GM21825 (cell line): ENCODE data around the gene RWDD1.

Experiments used
- ATAC-seq: cut with Tn5 transposase; IDR thresholded peaks from one replicate; pipeline ENCODE4 v1.9.1; 2021; ENCODE audit warnings: mild to moderate bottlenecking, moderate library complexity; ENCODE audit not compliant: unreplicated experiment

The RWDD1 gene, protein sequence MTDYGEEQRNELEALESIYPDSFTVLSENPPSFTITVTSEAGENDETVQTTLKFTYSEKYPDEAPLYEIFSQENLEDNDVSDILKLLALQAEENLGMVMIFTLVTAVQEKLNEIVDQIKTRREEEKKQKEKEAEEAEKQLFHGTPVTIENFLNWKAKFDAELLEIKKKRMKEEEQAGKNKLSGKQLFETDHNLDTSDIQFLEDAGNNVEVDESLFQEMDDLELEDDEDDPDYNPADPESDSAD

DNA sequence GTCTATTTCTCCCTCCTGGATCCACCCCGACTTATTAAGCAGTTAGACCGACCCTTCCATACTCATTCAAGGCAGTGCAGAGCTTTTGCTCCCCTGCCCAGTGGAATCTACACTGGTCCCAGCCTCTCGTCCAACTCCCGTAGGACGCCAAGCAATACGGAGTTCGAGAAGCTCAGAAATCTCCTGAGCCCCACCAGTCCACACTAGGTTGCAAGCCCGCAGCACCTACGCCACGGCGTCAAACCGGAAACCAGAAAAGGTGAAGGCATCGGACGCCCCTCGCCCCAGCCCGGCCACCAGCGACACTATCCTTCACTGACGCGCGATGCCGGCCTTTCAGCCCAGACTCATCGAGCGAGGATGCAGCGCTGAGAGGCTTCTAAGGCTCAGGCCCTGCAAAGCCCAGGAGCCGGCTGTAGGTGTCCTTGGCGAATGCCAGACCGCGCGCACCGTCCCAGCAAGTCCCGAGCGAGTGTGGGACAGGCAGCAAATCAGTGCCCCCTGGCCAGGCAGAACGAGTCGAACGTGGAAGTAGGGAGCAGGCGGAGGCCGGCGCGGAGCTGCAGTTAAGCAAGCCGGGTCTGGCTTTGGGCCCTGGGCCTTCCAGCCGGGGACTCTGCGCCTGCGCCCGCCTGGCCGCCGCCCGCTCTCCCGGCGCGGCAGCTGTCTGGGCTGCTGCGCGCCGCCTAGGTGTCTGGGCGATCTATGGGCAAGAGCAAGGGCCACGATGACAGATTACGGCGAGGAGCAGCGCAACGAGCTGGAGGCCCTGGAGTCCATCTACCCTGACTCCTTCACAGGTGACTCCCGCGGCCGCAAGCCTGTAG lies at the start of gene RWDD1:
Gene RWDD1 (plus strand): TSS at position 649 of the 827 bp plus-strand sequence. CDS start 79 bp downstream, at position 728.
- ATAC-seq: peak; percentile 93

DNA sequence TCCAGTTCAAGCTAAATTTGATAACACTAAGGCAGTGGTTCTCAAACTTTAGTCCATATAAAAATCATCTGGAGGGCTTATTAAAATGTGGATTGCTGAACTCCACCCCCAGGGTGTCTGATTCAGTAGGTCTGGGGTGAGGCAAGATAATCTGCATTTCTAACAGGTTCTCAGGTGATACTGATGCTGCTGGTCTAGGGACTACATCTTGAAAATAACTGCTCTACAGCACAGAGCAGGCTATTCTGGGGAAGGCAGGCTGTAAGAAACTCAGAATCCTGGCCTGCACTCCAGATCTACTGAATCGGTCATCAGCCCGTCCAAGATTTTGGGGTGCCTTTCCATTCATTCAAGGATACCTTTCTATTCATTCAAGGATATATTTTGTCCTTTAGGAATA lies 48.4 kb upstream of the RWDD1 start:
- no peak for ATAC-seq

DNA sequence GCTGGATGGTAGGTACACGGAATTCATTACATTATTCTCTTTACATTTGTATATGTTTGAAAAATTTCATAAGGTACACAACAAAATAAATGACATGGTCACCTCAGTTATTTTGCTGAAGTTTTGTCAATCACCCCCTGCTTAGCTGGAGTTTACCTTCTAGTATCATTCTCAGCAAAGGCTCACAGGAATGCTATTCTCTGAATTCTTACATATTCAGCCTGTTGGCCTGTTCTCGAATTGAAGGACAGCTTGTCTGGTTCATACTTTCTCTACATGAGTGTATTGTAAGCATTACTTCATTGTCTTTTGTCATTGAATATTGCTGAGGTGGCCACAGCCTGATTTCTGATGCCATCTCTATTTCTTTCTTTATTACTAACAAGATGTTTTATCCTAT lies 47.1 kb upstream of the RWDD1 start:
- no peak for ATAC-seq

- ATAC-seq: no peak
Observed at GRCh38 chr6:116528133-116528532, 43.2 kb upstream of the RWDD1 start.

DNA sequence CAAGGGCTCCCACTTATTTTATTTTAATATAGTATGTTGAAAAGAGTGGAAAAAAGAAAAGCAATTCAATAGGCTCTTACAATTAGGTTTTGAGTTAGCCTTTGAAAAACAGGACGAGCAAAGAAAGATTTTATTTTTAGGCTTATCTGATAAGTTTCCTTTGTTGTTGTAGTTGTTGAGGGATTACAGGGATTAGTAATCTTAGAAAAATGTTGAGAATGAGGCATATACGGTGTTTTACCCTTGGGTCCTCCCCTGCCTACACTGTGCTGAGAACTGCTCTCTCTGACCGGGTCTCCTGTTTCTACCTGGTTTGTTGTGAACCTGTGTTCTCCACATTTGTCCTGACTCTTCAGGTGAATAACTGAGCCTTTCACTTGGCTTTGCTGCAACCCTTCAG lies 42.5 kb upstream of the RWDD1 start:
- ATAC-seq: no peak

GRCh38 chr6:116529466-116530290 lies 41.6 kb upstream of the RWDD1 start:
- ATAC-seq: no peak

DNA sequence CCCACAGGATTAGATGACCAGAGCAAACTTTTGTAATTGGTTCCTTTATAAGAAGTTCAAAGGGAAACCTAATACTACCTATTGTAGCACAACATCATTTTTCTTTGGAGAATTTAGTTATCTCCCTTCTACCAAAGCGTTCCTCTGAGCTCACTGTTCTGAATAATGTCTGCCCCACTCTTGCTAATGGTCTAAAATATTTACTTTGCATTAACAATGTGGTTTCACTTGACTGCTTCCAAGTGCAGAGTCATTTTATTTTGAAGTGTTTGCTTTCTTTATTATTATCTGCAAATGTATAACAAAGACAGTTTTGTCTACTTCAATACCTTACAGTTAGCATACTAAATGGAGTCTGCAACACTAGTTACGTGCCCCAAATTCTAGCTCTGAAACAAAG lies 40.9 kb upstream of the RWDD1 start:
- no peak for ATAC-seq

GRCh38 chr6:116531675-116532570 lies 39.4 kb upstream of the RWDD1 start:
- ATAC-seq: peak; percentile 61

- no peak for ATAC-seq
Observed at GRCh38 chr6:116533233-116533957, 37.9 kb upstream of the RWDD1 start.

- no peak for ATAC-seq
Observed at GRCh38 chr6:116535109-116535508, 36.2 kb upstream of the RWDD1 start.

- ATAC-seq: no peak
Observed at GRCh38 chr6:116536216-116536621, 35.1 kb upstream of the RWDD1 start.

DNA sequence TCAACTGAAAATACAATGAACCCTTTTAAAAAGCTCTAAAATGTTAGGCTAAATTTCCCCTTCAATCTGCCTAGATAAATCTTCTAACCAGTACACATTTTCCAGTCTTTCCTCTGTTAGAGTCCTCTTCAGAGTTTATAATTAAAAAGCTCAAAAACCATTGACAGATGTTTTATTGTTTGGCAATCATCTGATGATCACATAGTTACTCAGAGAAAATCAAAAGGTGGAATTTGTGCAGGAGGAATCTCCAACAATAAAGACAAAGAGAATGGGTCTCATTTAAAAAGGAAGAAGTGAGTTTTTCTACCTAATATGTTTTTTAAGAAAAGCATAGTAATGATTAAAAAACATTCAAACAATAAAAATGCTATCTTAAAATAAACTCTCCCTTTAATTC lies 28.9 kb upstream of the RWDD1 start:
- ATAC-seq: no peak

DNA sequence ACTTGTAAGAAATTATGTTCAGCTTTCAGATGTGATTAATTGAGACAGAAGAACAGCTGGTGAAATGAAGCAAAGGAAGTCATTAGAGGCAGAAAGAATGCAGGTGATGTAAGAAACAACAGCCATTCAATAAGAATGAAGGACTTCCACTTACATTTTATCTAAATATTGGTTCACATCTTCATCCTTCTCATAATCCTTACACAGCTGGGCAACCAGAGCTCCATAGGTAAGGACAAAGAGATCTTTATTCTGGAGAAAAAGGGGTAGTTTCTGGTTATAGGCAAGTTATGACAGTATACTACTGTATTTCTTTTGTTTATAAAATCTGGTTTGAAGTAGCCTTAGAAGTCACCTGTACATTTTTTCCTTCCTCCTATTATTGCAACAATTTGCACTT lies 28.2 kb upstream of the RWDD1 start:
- no peak for ATAC-seq

GRCh38 chr6:116545651-116546050 lies 25.7 kb upstream of the RWDD1 start, which contains the start of gene TRAPPC3L:
TRAPPC3L (minus strand) TSS chr6:116545684; CDS start chr6:116545514, 170 bp downstream.
- no peak for ATAC-seq

DNA sequence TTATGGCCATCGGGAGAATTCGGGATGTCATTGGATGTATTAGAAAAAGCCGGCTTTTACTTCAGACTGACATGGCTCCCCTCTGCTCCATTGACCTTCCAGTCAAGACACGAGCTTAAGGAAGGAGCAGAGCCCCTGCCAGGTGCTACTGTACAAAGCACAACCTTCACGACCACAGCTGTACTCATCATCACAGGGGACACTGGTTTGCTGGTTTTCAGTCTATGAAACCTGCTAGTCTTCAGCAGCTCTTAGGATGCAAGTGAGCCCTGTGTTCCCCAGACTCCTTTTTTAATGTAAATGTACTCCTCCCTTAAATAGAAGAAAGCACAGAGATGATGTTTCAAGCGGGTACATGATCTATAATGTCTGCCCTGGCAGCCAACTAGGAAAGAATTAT lies 23.9 kb upstream of the RWDD1 start:
- no peak for ATAC-seq

- no peak for ATAC-seq
Observed at GRCh38 chr6:116550796-116551195, 20.5 kb upstream of the RWDD1 start.

DNA sequence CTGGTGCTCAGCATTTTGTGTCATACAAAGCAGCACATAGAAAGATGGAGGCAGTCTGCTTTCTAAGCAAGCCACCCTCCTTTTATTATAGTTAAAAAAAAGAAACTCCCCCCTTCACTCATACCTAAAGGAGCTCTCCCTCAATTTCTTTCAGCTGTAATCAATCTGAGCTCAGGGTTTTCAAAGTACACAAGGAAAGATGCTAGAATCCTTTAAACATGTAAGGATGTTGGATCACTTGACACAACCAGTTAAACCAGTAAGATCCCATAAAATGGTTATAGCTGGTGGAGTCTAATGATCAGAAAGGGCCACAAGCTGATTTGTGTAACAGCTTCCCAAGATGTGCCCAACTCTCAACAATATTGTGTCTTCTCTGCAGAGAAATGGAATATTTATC lies 17.9 kb upstream of the RWDD1 start, which contains the start of gene CALHM4:
Gene CALHM4 (plus strand): TSS at position 301 of the 400 bp plus-strand sequence. CDS start 43 bp downstream, at position 344.
- no peak for ATAC-seq

DNA sequence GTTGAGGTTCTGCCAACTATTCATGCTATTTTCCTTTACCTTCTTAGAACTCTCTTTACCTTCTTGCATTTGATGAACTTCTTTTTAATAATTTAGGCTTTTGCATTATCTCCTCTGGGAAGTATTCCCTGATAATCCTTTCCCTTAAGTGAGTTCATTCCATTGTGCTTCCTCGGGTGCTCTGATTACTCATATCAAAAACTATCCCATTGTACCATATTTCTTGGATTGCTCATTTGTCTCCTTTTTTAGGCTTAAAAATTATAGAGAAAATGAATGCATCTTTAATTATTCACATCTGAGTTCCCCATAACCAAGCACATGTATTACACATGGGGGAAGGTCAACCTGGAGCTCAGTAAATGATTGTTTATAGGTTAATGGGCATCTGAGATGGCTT lies 15.2 kb upstream of the RWDD1 start:
- no peak for ATAC-seq

- ATAC-seq: no peak
Observed at GRCh38 chr6:116556814-116557415, 14.4 kb upstream of the RWDD1 start.
